ENCODE data around the gene ZBP1.

The ZBP1 gene

GRCh38 chr20:57616143-57616951 is 3.9 kb downstream of the ZBP1 start:
- no peak for DNase-seq

GRCh38 chr20:57615445-57615811 is 4.8 kb downstream of the ZBP1 start:
- no peak for DNase-seq

- no peak for DNase-seq
These were observed 5.5 kb downstream of the ZBP1 start for GRCh38 chr20:57614490-57615444.

- no peak for DNase-seq
These were observed 6.7 kb downstream of the ZBP1 start for GRCh38 chr20:57613481-57613921.

- DNase-seq: no peak
These were observed 7.3 kb downstream of the ZBP1 start for GRCh38 chr20:57612916-57613315.

- no peak for DNase-seq
These were observed 7.8 kb downstream of the ZBP1 start for GRCh38 chr20:57612436-57612835.

GRCh38 chr20:57611586-57612311 is 8.5 kb downstream of the ZBP1 start:
- no peak for DNase-seq

- no peak for DNase-seq
These were observed 9.8 kb downstream of the ZBP1 start for GRCh38 chr20:57610261-57610952.

GRCh38 chr20:57609842-57610167 is 10.4 kb downstream of the ZBP1 start:
- no peak for DNase-seq

- DNase-seq: no peak
These were observed 11.0 kb downstream of the ZBP1 start for GRCh38 chr20:57609086-57609841.

- DNase-seq: no peak
These were observed 11.7 kb downstream of the ZBP1 start for GRCh38 chr20:57608516-57608915.

GRCh38 chr20:57605878-57606277 is 14.3 kb downstream of the ZBP1 start:
- no peak for DNase-seq

- DNase-seq: no peak
These were observed 15.2 kb downstream of the ZBP1 start for GRCh38 chr20:57605045-57605444.

- DNase-seq: no peak
These were observed 17.1 kb downstream of the ZBP1 start for GRCh38 chr20:57603120-57603519.

GRCh38 chr20:57601737-57602136 is 18.5 kb downstream of the ZBP1 start:
- no peak for DNase-seq

GRCh38 chr20:57601211-57601570 is 19.0 kb downstream of the ZBP1 start:
- DNase-seq: no peak

GRCh38 chr20:57600320-57601210 is 19.7 kb downstream of the ZBP1 start:
- DNase-seq: no peak

- DNase-seq: no peak
These were observed 21.7 kb downstream of the ZBP1 start for GRCh38 chr20:57598491-57598890.

GRCh38 chr20:57598060-57598459 is 22.2 kb downstream of the ZBP1 start:
- no peak for DNase-seq

- no peak for DNase-seq
These were observed 23.0 kb downstream of the ZBP1 start for GRCh38 chr20:57596998-57597939.

All from NCI-H2029 treated with DMSO at 0.1 percent for 48 hours (cell line).